Astrocyte of the spinal cord (primary cell): ENCODE data around the gene SUCO.

Experiments
- DNase-seq: peaks from one replicate; pipeline ENCODE4 v3.0.0; 2011; ENCODE audit warnings: low read depth, low spot score
- H3K4me3 ChIP-seq: 2 replicates; pipeline ENCODE4 v1.5.1; 2011; ENCODE audit warnings: low read depth, mild to moderate bottlenecking, low read length, moderate library complexity
- CTCF ChIP-seq: IDR thresholded peaks from 2 replicates; pipeline ENCODE4 v1.5.1; 2012; ENCODE audit warnings: low read depth, mild to moderate bottlenecking, low read length, inconsistent platforms
- in situ Hi-C: cut with HindIII; loops from 2 replicates; pipeline ENCODE4 v1.10.0; 2017; ENCODE audit warnings: low sequenced_read_pairs

SUCO gene

GRCh38 chr1:172599912-172600311, 67.0 kb downstream of the SUCO start:
- in situ Hi-C loops: no loop called here
- no peak for DNase-seq
- H3K4me3 ChIP-seq: no peak overlapping the region
- no peak for TF ChIP-seq CTCF

GRCh38 chr1:172600615-172601014, 67.7 kb downstream of the SUCO start:
- H3K4me3 ChIP-seq: no peak overlapping the region
- TF ChIP-seq CTCF: no peak
- in situ Hi-C loops: no loop called here
- DNase-seq: no peak

- no peak for TF ChIP-seq CTCF
- no peak for DNase-seq
- in situ Hi-C loops: no loop called here
- no peak overlapping the region for H3K4me3 ChIP-seq
Measured at GRCh38 chr1:172601046-172601630, 68.2 kb downstream of the SUCO start.

GRCh38 chr1:172602706-172603105, 69.8 kb downstream of the SUCO start:
- no peak for TF ChIP-seq CTCF
- in situ Hi-C loops: no loop called here
- no peak for DNase-seq
- no peak overlapping the region for H3K4me3 ChIP-seq

GRCh38 chr1:172603816-172604215, 70.9 kb downstream of the SUCO start:
- in situ Hi-C loops: no loop called here
- no peak for TF ChIP-seq CTCF
- DNase-seq: no peak
- H3K4me3 ChIP-seq: no peak overlapping the region

- in situ Hi-C loops: no loop called here
- no peak overlapping the region for H3K4me3 ChIP-seq
- TF ChIP-seq CTCF: no peak
- no peak for DNase-seq
Measured at GRCh38 chr1:172605641-172606040, 72.7 kb downstream of the SUCO start.

- TF ChIP-seq CTCF: no peak
- H3K4me3 ChIP-seq: no peak overlapping the region
- DNase-seq: no peak
- in situ Hi-C loops: no loop called here
Measured at GRCh38 chr1:172607145-172607544, 74.2 kb downstream of the SUCO start.
